Right ventricle myocardium superior (tissue), 1 donor: ENCODE data around the gene GNLY. TPM values are rescaled to one million over a fixed set of nuclear protein-coding genes. Genes with fewer than 3 reads are reported as not detected.

Source experiments
- ATAC-seq: fragments of 200-7000 bp; cut with Tn5 transposase; one replicate; pipeline ENCODE4 v1.9.1; 2020; ENCODE audit warnings: mild to moderate bottlenecking; ENCODE audit not compliant: poor library complexity
- DNase-seq: peaks from one replicate; pipeline ENCODE4 v3.0.0-alpha.2; 2020
- intact Hi-C: fragments of 100-400 bp; cut with DNase I; formaldehyde crosslinking; loops from one replicate; pipeline ENCODE4 v1.11.2; 2022
- total RNA-seq: library from RNA; stranded (reverse); fragmentation: NEBNext Ultra II Directional; extraction: Animal tissue kit (Norgen Biotek cat#: 25700); gene quantifications from one replicate; pipeline ENCODE4 v1.2.1, GENCODE V29; 2021
- donor health status: DM: no; HTN: yes; CAD: no; lungs with severe emphysema.

GNLY gene
- total RNA-seq, 1 donor from 2014 or later: 1.7 TPM

GRCh38 chr2:85747441-85747840, 53.3 kb downstream of the GNLY start:
- DNase-seq (no peak), ATAC-seq (no peak)
- intact Hi-C loops: no loop called here

- ATAC-seq: no peak
These were observed 54.0 kb downstream of the GNLY start for GRCh38 chr2:85748039-85748734.

More at GRCh38 chr2:85748039-85748734, 54.0 kb downstream of the GNLY start:
- intact Hi-C loops: no loop called here
- DNase-seq: no peak

Other genes starting within 250 kb of the GNLY start
- gene MAT2A, start 155.2 kb upstream of the GNLY start, total RNA-seq: 116 TPM
- gene GGCX, start 132.9 kb upstream of the GNLY start, total RNA-seq: 25.1 TPM
- 16.9 TPM for gene VAMP8, start 116.8 kb upstream of the GNLY start, total RNA-seq
- 56.3 TPM for gene VAMP5, start 109.9 kb upstream of the GNLY start, total RNA-seq
- gene RNF181, start 98.6 kb upstream of the GNLY start, total RNA-seq: 74.5 TPM
- 9.5 TPM for gene TMEM150A, start 91.7 kb upstream of the GNLY start, total RNA-seq
- 26.5 TPM for gene C2orf68, start 82.3 kb upstream of the GNLY start, total RNA-seq
- gene USP39, start 78.2 kb upstream of the GNLY start, total RNA-seq: 27.3 TPM
- gene SFTPB, start 26.2 kb upstream of the GNLY start, total RNA-seq: 0.46 TPM
- gene ATOH8, start 59.6 kb downstream of the GNLY start, total RNA-seq: 25.8 TPM
- 5.0 TPM for gene ST3GAL5, start 194.6 kb downstream of the GNLY start, total RNA-seq